Bone marrow (tissue), 2 donors: ENCODE results near the gene GPRC5D.

Source experiments
- DNase-seq, 2 donors: peaks; one replicate each; lab custom pipeline; 2025; lab: John Stamatoyannopoulos, UW

The GPRC5D gene

DNA sequence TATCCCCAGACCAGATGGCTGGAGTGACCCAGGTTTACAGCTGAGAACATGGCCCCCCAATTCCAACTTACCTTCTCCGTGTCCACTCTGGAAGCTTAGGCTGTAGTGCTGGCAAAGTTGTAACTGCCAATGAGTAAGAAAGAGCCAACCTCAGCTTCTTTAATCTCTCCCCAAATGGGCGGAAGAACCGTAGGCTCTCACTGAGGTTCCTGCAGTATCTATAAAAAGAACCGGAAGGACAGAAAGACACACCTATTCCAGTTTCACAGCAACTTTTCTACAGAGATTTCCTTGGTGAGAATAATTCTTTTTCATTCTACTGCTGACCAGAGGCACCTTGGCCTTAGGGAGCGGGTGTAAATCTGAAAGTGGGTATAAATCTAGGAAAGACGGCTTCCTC, at the start of gene GPRC5D:
TSS of gene GPRC5D (minus strand) at position 135 of the 400 bp plus-strand sequence. CDS start 1,786 bp downstream, outside the sequence.
- DNase-seq, result no peak

- no peak for DNase-seq
Observed at GRCh38 chr12:13001775-13002040, 49.7 kb upstream of the GPRC5D start.

- DNase-seq, result peak; percentile 20 to 49
Observed at GRCh38 chr12:13000925-13001774, 49.2 kb upstream of the GPRC5D start.

DNA sequence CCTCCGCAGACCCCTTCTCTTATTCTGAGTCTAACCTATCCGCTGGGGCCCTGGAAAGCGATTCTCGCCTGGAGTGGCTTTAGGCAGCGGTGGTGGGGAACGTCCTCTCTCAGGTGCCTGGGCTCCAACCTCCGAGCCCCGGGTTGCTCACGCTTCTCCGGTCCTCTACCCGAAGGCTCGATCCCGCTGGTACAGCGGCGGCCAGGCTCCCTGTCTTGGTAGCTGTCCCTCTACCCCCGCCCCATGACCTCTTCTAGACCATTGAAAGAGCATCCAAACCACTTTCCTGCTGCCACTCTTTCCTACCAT, 48.6 kb upstream of the GPRC5D start:
- peak in 1 of 2 donors; percentile 32 for DNase-seq

DNA sequence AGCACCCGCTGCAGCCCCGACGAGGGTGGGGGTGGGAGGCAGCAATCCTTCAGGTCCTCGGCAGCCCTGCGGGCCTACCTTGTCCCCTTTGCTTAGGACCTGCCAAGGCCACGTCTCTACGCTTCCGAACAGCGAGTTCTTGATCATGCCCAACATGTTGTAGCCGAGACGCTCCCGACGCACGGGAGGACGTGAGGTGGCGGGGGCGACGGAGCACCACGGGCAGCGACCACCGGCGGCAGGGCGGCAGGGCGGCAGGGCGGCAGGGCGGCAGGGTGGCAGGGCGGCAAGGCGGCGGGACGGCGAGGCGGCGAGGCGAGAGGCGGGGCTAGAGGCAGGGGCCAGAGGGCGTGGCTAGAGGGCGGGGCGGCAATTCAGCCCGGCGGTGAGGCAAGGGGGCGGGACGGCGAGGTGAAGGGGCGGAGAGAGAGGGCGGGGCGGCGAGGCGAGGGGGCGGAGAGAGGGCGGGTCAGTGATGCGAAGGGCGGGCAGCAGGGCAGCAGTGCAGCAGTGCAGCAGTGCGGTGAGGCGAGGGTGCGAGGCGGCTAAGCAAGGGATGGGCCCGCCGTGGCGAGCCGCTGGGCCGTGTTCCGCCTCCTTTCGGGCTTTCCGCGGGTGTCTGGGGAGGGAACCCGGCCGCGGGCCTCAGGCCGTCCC, 48.1 kb upstream of the GPRC5D start, which contains the start of gene HEBP1:
TSS of gene HEBP1 (minus strand) at position 307 of the 657 bp plus-strand sequence. CDS start at position 156, 151 bp downstream.
- peak; percentile 83 to 95 for DNase-seq

GRCh38 chr12:12999271-12999958, 47.4 kb upstream of the GPRC5D start:
- no peak for DNase-seq

DNA sequence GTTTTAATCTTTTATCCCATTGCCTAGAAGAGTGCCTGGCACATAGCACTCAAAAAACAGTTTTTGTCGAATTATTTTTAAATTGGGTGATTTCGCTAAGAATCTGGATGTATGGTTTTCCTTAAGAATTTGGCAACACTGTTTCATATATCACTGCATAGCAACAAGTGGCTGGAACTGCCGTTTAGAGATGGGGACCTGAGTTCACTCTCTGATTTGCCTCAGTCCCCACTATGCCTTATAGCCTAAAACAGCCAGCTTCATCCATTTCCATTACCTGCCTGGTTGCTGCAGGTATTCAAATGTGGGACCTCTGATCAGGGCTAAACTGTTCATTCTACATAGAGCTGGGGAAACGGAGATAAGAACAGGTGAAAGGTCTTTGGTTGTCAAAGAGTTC, 46.3 kb upstream of the GPRC5D start:
- no peak for DNase-seq

DNA sequence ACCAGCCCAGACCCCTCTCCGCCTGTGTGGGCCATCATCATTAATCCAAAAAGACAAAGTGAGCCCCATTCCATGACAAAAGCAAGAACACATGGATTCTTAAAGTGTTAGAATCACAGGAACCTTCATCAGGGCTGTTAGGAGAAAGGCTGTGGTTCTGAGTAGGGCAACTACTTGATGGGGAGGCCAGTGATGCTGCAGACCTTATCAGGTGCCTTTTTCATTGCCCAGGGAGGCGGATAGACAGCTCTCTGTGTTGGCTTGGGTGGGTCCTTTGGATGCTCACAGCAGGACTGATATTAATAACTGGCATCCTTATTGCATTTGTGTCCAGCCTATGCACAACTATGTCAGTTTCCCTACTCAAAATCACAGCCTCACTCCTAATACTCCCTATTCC, 45.8 kb upstream of the GPRC5D start:
- DNase-seq, result no peak

DNA sequence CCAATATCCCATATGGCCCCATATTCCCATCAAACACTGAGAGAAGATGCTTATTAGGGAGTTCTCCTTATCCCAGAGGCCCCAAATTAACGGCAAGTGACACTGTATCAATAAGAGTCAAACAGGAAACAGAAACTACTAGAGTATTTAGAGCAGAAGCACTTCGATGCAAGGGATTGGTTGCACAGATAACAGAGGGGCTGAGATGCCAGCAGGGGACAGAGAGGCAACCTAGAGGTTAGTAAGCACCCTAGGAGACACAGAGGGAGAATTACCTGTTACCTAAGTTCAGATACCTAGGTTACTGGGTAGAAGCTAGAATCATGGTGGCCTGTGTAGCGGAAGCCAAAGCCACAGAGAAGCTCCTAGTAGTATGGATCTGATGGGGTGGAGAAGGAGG, 45.2 kb upstream of the GPRC5D start:
- no peak for DNase-seq

DNA sequence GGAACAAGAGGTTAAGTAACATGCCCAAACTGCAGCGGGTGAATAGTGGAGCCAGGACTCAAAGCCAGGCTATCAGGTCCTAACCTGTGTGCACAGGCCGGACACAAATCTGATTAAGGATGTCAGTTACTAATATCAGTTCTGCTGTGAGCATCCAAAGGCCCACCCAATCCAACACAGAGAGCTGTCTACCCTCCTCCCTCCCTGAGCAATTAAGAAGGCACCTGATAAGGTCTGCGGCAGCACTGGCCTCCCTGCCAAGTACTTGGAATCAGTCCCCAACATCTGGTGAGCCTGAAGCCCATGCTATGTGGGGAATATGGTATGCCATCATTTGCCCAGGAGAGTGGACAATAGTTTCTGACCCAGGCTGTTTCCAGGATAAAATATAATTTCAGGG, 44.2 kb upstream of the GPRC5D start:
- no peak for DNase-seq

- no peak for DNase-seq
Observed at GRCh38 chr12:12995088-12995487, 43.1 kb upstream of the GPRC5D start.

DNA sequence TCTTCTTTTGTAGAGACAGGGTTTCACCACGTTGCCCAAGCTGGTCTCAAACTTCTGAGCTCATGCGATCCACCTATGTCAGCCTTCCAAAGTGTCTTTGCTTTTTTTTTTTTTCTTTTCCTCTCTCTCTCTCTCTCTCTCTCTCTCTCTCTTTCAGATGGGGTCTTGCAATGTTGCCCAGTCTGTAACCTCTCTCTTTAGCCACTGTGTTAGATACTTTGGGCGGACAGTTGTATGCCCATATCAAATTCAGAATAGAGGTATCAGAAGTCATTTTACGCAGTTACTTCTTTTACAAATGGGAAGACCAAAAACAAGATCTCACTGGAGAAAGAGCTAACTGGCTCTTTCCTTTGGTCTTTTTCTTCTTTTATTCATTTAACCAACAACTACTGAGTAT, 41.4 kb upstream of the GPRC5D start:
- no peak for DNase-seq

DNA sequence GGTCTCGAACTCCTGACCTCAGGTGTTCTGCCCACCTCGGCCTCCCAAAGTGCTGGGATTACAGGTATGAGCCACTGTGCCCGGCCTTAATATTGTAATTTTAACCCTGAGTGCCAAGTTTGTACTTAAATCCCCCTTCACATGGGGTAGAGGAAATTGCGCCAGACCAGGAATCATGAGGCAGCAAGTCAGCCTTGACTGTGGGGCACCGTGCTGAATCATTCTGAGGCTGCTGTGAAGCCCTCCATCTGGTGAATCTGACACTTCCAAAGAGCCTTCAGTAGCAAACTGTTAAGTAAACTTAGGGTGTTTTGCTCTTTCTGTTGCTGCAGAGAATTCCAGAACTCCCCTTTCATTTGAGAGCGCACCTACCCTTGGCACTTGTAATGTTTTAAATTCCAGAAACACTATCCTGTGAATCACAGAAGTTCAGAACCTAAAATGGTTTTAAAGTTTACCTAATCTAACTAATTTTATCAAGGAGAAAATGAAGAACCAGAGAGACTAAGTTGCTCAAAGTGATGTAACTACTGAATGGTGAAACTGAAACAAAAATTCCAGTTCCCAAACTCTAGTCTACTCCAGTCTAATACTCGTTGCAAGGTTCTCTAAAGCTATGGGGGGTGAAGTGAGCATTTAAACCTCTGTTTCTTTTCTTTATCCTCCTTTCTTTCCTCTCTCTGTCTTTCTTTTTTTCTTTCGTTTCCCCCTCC, 40.6 kb upstream of the GPRC5D start:
- peak in 1 of 2 donors; percentile 78 for DNase-seq

- no peak for DNase-seq
Observed at GRCh38 chr12:12990700-12991468, 38.9 kb upstream of the GPRC5D start.

GRCh38 chr12:12987421-12987820, 35.5 kb upstream of the GPRC5D start:
- no peak for DNase-seq

DNA sequence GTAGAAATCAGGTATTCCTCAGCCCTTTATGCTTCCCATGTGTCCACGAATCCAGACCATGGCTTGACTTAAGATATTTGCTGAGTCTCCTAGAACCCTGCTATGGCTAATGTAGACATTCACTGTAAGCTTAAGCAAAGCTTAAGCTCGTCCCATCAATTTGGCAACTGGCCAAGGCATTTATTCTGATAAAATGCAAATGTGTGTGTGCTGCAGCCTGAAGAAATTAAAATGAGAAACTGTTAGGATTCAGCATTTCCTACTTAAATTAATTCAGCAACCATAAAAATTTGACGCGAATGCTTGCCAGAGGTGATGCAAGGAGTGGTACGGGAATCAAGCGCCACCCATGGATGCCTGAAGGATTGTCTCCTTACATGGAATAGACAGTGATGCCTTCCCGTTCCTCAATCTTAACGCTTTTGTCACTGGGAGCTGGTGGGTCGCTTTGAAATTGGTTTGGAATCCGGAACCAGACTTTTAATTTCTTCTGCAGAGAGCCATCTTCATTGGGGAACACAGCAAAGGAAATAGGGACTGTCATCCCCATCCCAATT, 34.9 kb upstream of the GPRC5D start:
- no peak for DNase-seq

DNA sequence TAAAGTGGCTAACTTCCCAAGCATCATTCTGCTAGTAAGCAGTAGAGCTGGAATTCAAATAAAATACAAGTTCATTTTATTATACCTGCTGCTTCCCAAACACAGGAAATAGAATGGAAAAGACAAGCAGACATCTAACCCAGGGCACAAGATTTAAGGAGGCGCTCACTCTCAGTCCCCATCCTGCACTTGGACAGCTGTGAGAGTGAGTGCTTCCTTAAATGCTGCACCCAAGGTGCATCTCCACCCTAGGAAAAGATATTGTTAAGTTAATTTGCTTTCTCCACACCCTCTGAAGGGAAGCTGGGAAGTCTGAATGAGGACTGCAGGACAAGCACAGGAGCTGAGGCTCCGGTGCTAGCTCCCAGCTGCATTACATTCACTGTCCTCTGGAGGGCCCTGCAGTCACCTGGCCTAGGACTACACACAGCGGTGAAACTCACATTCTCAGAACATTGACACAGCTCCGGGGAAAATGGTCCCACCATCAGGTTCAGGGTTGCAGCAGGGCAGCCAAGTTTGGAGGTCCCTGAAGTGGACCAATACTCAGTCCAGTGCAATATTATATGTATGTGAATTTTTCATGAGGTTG, 33.9 kb upstream of the GPRC5D start:
- DNase-seq, result peak in 1 of 2 donors; percentile 41

DNA sequence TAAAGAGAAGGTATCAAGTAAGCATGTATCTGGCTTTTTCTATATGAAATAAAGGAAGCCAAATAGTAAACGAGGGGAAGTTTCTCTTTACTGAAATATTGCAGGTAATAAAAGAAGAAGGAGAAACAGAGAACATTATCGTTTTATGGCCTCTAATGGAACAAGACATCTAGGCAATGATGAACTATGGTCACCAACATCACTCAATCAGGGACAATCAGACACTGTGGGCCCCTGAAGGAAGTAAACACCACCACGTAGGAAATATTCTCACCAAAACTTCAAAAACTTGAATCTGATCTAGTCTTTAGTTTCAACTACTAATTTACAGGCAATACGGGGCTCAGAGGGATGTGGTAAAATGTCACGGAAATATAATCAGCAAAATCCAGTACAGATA, 32.2 kb upstream of the GPRC5D start:
- DNase-seq, result no peak

GRCh38 chr12:12983420-12984035, 31.6 kb upstream of the GPRC5D start:
- peak in 1 of 2 donors; percentile 12 for DNase-seq

DNA sequence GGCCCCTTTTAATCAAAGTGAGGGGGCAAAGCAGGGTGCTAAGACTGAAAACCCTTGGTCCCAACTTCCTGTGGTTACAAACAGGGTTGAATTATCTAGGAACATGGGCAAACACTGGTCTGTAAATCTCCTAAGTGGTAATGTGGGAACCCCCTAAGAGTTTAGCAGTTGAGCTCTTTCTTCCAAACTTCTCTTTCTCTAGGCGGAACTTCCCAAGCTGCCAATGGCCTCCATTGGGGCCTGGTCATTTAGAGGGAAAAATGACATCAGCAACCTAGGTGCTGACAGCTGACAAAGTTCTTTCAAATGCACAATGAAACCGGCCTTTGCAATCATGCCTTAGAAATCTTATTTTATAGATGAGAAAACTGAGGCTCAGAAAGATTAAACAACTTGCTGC, 30.4 kb upstream of the GPRC5D start:
- DNase-seq, result no peak
